Mesodermal cell (in vitro differentiated cells): ENCODE measurements around the gene PITPNC1.
"Not testable (repeated sequence)": the region's sequence is repeated elsewhere in the genome, so short reads cannot be mapped to it uniquely, and the experiment has no call there.

Experiments used
- H3K27ac ChIP-seq: 2 replicates; pipeline ENCODE4 v1.7.0; 2013; ENCODE audit warnings: mild to moderate bottlenecking, low read depth, low read length, moderate library complexity; ENCODE audit not compliant: severe bottlenecking
- H3K36me3 ChIP-seq: 2 replicates; pipeline ENCODE4 v1.7.1; 2013; ENCODE audit warnings: mild to moderate bottlenecking, low read length, moderate library complexity; ENCODE audit not compliant: control insufficient read depth, insufficient read depth
- H3K4me1 ChIP-seq: one replicate; pipeline ENCODE4 v1.7.1; 2013; ENCODE audit warnings: mild to moderate bottlenecking, low read length; ENCODE audit not compliant: insufficient read depth, control insufficient read depth, poor library complexity, severe bottlenecking
- H3K4me3 ChIP-seq: 2 replicates; pipeline ENCODE4 v1.7.0; 2013; ENCODE audit warnings: low read length, control low read depth, mild to moderate bottlenecking; ENCODE audit not compliant: insufficient read depth, poor library complexity, severe bottlenecking; ENCODE audit errors: extremely low read depth
- H3K9me3 ChIP-seq: 2 replicates; pipeline ENCODE4 v1.7.1; 2013; ENCODE audit warnings: mild to moderate bottlenecking, low read length, moderate library complexity; ENCODE audit not compliant: control insufficient read depth
- WGBS, 2 experiments: methylation state at CpG; one replicate each; pipeline ENCODE4 v1.1.5; 2013; ENCODE audit warnings: missing lambda C conversion rate in 2 of 2; ENCODE audit not compliant: insufficient coverage in 2 of 2; 5-methylcytosine and 5-hydroxymethylcytosine counted together

PITPNC1 gene

DNA sequence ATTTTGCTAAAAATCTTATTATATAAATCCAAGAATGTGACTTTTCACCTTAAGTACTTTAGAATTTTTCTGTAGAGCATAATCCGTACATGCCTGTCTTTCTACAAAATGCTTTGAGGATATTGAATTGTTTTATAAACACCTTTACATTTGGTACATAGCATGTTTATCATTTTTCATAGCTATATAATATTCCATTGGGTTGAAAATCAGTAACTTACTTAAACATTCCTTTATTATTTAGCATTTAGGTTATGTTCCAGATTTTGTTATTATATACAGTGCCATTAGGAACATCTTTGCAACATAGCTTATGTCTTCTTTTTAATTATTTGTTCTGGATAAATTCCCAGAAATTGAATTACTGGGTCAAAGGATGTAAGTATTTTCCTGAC lies 323.6 kb downstream of the PITPNC1 start:
- no peaks in the 10 kb centered on the region for H3K36me3 ChIP-seq

DNA sequence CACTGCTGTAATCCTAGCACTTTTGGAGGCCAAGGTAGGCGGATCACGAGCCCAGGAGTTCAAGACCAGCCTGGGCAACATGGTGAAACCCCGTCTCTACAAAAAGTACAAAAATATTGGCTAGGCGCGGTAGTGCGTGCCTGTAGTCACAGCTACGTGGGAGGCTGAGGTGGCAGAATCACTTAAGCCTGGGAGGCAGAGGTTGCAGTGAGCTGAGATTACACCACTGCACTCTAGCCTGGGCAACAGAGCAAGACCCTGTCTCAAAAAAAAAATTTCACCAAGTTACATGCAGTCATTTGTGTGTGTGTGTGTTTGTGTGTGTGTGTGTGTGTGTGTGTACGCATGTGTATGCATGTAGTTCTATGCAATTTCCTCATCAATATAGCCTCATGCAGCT lies 325.8 kb downstream of the PITPNC1 start:
- H3K9me3 ChIP-seq, H3K27ac ChIP-seq, H3K36me3 ChIP-seq, H3K4me3 ChIP-seq, H3K4me1 ChIP-seq: not testable (repeated sequence)
- 91 to 94% methylated on average over 7 of the region's 8 CpGs for WGBS, 2 experiments

More for the DNA sequence above, 323.6 kb downstream of the PITPNC1 start:
- Histone ChIP-seq H3K4me1 (no peaks in the 10 kb centered on the region), H3K4me3 (no peak overlapping the region), H3K9me3 (no peaks in the 10 kb centered on the region), H3K27ac (no peak overlapping the region)
- no CpG with 5 or more reads among the region's 1 CpG for WGBS, 2 experiments

DNA sequence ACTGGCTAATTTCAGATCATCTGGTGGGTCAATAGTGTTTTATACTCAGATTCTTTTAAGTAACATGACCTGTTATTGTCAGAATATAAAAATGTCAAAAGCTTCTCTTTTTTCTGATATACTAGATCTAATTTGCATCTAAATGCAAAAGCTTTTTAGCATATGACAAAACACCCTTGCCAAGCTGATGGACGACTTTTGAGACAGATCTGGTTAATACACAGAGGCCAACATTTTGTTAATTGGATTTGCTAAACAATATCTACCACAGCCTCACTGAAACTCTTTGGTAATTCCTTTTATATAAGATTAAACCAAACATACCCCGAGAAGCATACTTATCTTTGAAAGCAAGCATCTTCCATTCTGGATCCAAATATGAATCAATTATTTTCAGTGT lies 330.4 kb downstream of the PITPNC1 start:
- Histone ChIP-seq H3K4me1 (no peaks in the 10 kb centered on the region), H3K9me3 (no peaks in the 10 kb centered on the region), H3K27ac (no peak overlapping the region), H3K4me3 (no peak overlapping the region), H3K36me3 (no peaks in the 10 kb centered on the region)
- WGBS, 2 experiments = 44% methylated on average over 1 of the region's 2 CpGs; no CpG with 5 or more reads in 1 of the 2 experiments

DNA sequence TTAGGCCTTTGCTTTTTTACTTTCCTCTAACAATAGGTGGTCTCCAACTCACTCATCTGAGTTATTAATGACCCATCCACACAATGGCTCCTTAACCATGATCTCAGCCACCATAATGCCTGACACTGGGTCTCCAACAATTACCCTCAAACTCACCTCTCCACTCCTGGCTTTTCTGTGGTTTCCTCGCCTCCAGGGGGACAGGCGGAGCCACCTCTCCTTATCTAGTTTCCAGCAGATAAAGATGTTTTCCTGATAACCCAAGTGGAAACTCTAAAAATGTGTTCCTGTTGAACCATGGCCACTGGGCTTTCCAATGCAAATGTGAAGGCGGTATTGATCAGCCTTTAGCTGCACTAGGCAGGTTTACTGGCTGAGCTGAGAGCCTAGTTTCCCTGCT lies 331.3 kb downstream of the PITPNC1 start:
- H3K4me1 ChIP-seq = no peaks in the 10 kb centered on the region
- H3K27ac ChIP-seq = no peak overlapping the region
- H3K9me3 ChIP-seq = peaks cover 5% of the 10 kb centered on the region
- no peak overlapping the region for H3K4me3 ChIP-seq
- 86 to 97% methylated on average over 3 of the region's 3 CpGs for WGBS, 2 experiments
- no peaks in the 10 kb centered on the region for H3K36me3 ChIP-seq

DNA sequence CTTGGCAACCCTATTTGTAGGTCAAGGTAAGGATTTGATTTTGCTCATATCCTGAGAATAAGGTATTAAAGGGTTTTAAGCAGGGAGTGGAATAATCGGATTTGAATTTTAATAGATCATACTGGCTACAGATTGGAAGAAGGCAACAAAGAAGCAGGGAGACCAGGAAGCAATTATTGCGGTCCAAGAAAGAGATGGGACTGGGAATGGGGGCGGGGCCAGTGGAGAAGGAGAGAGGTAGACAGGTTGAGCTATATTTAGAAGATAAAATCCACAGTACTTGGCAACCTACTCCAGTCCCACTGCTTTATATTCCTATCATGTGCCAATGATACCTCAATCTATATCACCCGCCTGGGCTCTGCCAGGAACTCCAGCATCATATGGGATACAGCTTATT lies 334.8 kb downstream of the PITPNC1 start:
- Histone ChIP-seq H3K36me3 (no peaks in the 10 kb centered on the region), H3K4me3 (no peak overlapping the region), H3K27ac (no peak overlapping the region), H3K4me1 (no peaks in the 10 kb centered on the region), H3K9me3 (peaks cover 6% of the 10 kb centered on the region)
- 88 to 92% methylated on average over 2 to 3 of the region's 4 CpGs for WGBS, 2 experiments

DNA sequence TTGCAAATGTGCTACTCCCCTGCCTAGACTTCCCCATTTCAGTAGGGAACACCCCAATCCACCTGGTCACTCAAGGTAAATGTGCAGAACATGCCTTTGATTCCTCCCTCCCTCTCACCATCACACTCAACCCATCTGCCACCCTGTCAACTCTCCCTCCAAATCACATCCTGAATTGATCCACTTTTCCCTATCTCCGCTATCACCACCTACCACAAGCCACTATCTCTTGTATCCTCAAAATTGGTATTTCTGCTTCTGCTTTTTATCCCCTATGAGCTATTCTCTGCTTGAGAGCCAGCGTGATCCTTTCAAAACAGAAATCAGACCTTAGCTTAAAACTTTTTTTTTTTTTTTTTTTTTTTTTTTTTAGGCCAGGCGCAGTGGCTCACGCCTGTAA lies 335.3 kb downstream of the PITPNC1 start:
- no peaks in the 10 kb centered on the region for H3K4me1 ChIP-seq
- H3K36me3 ChIP-seq = no peaks in the 10 kb centered on the region
- H3K4me3 ChIP-seq = no peak overlapping the region
- H3K9me3 ChIP-seq = peaks cover 6% of the 10 kb centered on the region
- no peak overlapping the region for H3K27ac ChIP-seq
- 100% methylated on average over 2 of the region's 4 CpGs; no CpG with 5 or more reads in 1 of the 2 experiments for WGBS, 2 experiments

DNA sequence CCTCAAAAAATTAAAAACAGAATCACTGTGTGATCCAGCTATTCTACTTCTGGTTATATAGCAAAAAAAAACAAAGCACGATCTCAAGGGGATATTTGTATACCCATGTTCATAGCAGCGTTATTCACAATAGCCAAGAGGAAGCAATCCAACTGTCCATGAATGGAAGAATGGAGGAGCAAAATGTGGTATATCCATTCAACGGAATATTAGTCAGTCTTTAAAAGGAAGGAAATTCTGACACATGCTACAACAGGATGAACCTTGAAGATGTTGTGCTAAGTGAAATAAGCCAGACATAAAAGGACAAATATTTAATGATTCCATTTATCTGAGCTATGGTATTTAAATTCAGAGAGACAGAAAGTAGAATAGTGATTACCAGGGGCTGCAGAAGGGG lies 336.1 kb downstream of the PITPNC1 start:
- no peak overlapping the region for H3K4me3 ChIP-seq
- 95 to 100% methylated on average over 1 to 3 of the region's 3 CpGs for WGBS, 2 experiments
- H3K9me3 ChIP-seq = peaks cover 6% of the 10 kb centered on the region
- no peaks in the 10 kb centered on the region for H3K36me3 ChIP-seq
- H3K27ac ChIP-seq = no peak overlapping the region
- H3K4me1 ChIP-seq = no peaks in the 10 kb centered on the region

DNA sequence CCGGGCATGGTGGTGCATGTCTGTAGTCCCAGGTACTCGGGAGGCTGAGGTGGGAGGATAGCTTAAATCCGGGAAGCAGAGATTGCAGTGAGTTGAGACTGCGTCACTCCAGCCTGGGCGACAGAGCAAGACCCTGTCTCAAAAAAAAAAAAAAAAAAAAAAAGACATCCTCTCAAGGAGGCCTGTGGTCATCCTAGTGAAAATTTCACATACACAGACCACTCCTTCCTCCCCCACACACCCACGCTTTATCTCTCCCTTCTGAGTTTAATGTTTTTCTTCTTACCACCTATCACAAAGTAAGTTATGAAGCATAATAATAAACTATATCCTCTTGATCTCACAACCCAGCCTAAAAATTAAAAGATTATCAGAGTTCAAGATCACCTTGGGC lies 339.3 kb downstream of the PITPNC1 start:
- H3K4me1 ChIP-seq = no peaks in the 10 kb centered on the region
- H3K36me3 ChIP-seq = peaks cover 18% of the 10 kb centered on the region
- H3K27ac ChIP-seq = no peak overlapping the region
- WGBS, 2 experiments = 87 to 100% methylated on average over 2 to 3 of the region's 6 CpGs
- no peak overlapping the region for H3K4me3 ChIP-seq
- peaks cover 6% of the 10 kb centered on the region for H3K9me3 ChIP-seq

DNA sequence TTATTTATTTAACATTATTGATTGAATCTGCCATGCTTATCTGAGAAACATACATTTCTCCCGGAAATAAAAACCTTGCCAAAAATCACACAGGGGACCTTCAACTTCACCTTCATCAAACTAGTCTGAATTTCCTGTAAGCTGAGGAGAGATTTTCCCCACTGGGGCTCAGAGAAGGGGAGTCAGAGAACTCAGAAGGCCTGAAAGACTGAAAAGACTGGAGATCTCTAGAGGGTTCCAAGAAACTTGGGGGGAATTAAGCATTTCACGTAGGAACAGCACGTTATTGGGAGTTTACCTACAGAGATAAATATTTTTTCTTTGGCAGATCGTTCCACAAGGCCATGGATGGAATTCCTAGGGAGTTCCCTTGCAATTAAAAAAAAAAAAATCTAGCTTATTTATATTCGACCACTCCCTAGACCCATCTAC lies 340.1 kb downstream of the PITPNC1 start:
- no peaks in the 10 kb centered on the region for H3K4me1 ChIP-seq
- H3K4me3 ChIP-seq = peak overlapping the region; percentile 88
- WGBS, 2 experiments = 0 to 7% methylated on average over 1 to 3 of the region's 5 CpGs

DNA sequence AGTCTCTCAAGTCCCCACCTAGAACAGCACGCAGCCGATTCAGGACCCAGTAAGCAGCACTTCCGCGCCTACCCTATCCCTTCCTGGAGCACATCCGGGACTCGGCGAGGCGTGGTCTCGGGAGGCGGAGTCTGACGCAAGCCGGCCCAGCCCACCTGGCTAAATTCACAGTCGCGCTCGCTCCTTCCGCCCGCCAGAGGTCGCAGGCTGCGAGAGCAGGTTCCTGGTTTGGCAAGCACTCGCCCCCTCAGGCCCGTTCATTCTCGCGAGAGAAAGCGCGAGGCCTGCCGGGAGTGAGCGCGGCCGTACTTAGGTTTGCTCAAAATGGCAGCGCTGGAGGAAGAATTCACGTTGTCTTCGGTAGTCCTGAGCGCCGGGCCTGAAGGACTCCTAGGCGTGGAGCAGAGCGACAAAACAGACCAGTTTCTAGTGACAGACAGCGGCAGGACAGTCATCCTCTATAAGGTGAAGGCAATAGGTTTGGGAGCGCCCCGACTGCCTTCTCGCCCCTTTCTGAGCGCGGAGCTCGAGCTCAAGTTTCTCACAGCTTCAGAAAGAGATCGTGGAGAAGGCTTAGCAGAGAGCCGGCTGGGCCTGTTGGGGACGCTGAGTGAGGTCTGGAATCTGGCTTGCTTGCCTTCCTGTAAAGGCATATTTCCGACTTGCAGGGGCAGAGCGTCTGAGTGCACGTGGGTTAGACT lies 340.7 kb downstream of the PITPNC1 start, which contains the start of gene NOL11:
Gene NOL11, plus strand, starts transcription at position 313 of the 701 bp plus-strand sequence. Its CDS starts 12 bp downstream, at position 325.
- Histone ChIP-seq H3K4me1 (no peaks in the 10 kb centered on the region), H3K36me3 (peaks cover 32% of the 10 kb centered on the region), H3K27ac (peak within 1 kb of the TSS; percentile 98), H3K4me3 (peak within 1 kb of the TSS; percentile 88), H3K9me3 (peaks cover 6% of the 10 kb centered on the region)
- whole genome bisulfite sequencing, 2 experiments = 0 to 1% methylated on average over 39 to 46 of the region's 49 CpGs

More for the DNA sequence above, 340.1 kb downstream of the PITPNC1 start:
- Histone ChIP-seq H3K36me3 (peaks cover 26% of the 10 kb centered on the region), H3K27ac (no peak overlapping the region), H3K9me3 (peaks cover 6% of the 10 kb centered on the region)

DNA sequence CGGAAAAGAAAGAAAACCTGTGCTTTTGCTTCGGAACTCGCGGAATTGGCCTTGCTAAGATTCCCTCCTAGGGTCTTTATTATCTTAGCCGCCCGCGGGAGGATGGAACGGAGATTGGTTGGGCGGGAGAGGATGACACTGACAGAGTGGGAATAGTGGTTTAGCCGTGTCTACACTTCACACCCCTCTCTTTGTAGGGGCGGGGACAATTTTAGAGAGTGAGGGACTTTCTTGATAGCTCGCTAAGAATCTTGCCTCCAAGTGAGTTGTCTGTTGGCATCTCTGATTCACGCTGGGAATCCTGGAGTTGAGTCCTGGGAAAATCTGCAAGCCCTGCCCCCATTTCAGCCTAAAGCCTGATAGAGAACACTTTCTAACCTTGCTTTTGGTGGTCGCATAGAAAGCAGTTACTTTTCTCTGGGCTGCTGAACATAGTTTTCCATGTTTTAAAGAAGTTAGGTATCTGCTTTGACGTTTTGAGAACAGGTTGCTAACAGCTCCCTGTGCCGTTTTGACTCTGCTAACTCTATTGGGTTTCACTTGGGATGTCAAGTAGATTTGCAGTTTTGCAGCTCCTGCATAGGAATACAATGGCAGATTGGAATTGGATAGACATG lies 341.4 kb downstream of the PITPNC1 start:
- Histone ChIP-seq H3K36me3 (peaks cover 38% of the 10 kb centered on the region), H3K4me1 (no peaks in the 10 kb centered on the region), H3K9me3 (peaks cover under 1% of the 10 kb centered on the region), H3K4me3 (peak overlapping the region; percentile 88), H3K27ac (peak overlapping the region; percentile 98)
- whole genome bisulfite sequencing, 2 experiments = 0 to 2% methylated on average over 7 to 10 of the region's 16 CpGs
